Measurements from ENCODE around the gene TPK1.

Gene TPK1

DNA sequence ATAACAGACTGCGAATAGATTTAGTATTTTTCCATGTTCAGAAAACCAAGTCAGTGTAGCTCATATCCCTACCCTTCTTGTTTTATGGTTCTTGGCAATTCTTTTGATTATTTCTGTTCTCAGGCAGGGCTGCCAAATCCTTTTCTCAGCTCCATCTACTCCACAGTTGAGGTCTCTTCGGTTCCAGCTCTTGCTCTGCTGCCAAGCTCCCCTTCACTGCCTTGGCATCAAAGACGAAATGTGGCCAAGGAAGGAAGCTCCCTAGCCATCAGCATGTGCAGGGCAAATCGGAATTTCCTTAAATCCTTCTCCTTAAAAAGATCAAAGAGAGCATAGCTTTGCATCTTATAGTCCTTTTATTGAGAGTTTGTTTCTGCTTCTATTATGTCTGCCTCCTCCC, 315.9 kb downstream of the TPK1 start:
- H3K27ac ChIP-seq (ENCODE audit: low read depth, low read length): no peak overlapping the region
- H3K4me1 ChIP-seq (ENCODE audit: control insufficient read depth, insufficient read depth, low read length, unreplicated experiment): no peaks in the 10 kb centered on the region
- H2AFZ ChIP-seq (ENCODE audit: low read length, unreplicated experiment): no peak overlapping the region
- H3K79me2 ChIP-seq (ENCODE audit: control insufficient read depth, insufficient read depth, low read length, unreplicated experiment): no peaks in the 10 kb centered on the region
- H3K4me3 ChIP-seq (ENCODE audit: low read depth, low read length): no peak overlapping the region
- no peaks in the 10 kb centered on the region for H3K27me3 ChIP-seq (ENCODE audit: insufficient read depth, low read length)
- H3K36me3 ChIP-seq (ENCODE audit: insufficient read depth, low read length): no peaks in the 10 kb centered on the region

DNA sequence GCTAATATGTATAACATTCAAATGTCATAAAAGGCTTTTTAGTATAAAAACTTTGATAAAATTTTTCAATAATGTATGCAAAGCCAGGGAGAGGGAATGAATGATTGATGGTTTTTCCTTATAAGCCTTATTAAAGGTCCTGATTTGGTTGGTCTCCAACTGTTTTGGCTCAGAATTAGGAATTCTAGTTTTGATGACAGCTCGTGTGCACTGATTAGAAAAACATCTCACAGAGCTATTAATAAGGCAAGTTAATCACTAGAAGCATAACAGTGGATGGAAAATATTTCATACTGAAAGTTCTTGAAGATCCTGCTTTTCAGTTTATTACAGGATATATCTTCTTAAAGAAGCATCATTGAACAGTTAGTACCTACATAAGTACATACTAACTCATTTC, 317.5 kb downstream of the TPK1 start:
- no peak overlapping the region for H3K27ac ChIP-seq (ENCODE audit: low read depth, low read length)
- no peaks in the 10 kb centered on the region for H3K27me3 ChIP-seq (ENCODE audit: insufficient read depth, low read length)
- H3K36me3 ChIP-seq (ENCODE audit: insufficient read depth, low read length): no peaks in the 10 kb centered on the region
- no peak overlapping the region for H3K4me3 ChIP-seq (ENCODE audit: low read depth, low read length)
- no peak overlapping the region for H2AFZ ChIP-seq (ENCODE audit: low read length, unreplicated experiment)
- H3K4me1 ChIP-seq (ENCODE audit: control insufficient read depth, insufficient read depth, low read length, unreplicated experiment): no peaks in the 10 kb centered on the region
- no peaks in the 10 kb centered on the region for H3K79me2 ChIP-seq (ENCODE audit: control insufficient read depth, insufficient read depth, low read length, unreplicated experiment)

DNA sequence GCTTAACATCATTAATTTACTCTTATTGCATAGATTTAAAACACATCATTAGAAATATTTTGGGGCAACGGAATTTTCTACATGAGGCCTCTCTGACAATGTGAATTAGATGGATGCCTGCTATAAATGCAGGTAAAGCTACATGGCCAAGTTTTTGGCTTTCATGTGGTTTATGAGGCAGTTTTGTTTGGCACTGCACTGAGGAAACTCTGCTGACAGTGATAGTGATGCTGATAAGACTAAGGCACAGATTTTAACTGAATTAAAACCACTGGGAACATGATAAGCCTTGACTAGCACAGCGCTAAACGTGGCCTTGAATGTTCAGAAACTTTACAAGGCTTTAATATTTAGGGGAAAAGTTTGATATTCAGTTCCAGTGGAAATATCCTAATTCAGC, 318.1 kb downstream of the TPK1 start:
- H3K4me3 ChIP-seq (ENCODE audit: low read depth, low read length): no peak overlapping the region
- no peak overlapping the region for H3K27ac ChIP-seq (ENCODE audit: low read depth, low read length)
- H2AFZ ChIP-seq (ENCODE audit: low read length, unreplicated experiment): no peak overlapping the region
- H3K36me3 ChIP-seq (ENCODE audit: insufficient read depth, low read length): no peaks in the 10 kb centered on the region
- H3K79me2 ChIP-seq (ENCODE audit: control insufficient read depth, insufficient read depth, low read length, unreplicated experiment): no peaks in the 10 kb centered on the region
- no peaks in the 10 kb centered on the region for H3K27me3 ChIP-seq (ENCODE audit: insufficient read depth, low read length)
- no peaks in the 10 kb centered on the region for H3K4me1 ChIP-seq (ENCODE audit: control insufficient read depth, insufficient read depth, low read length, unreplicated experiment)

DNA sequence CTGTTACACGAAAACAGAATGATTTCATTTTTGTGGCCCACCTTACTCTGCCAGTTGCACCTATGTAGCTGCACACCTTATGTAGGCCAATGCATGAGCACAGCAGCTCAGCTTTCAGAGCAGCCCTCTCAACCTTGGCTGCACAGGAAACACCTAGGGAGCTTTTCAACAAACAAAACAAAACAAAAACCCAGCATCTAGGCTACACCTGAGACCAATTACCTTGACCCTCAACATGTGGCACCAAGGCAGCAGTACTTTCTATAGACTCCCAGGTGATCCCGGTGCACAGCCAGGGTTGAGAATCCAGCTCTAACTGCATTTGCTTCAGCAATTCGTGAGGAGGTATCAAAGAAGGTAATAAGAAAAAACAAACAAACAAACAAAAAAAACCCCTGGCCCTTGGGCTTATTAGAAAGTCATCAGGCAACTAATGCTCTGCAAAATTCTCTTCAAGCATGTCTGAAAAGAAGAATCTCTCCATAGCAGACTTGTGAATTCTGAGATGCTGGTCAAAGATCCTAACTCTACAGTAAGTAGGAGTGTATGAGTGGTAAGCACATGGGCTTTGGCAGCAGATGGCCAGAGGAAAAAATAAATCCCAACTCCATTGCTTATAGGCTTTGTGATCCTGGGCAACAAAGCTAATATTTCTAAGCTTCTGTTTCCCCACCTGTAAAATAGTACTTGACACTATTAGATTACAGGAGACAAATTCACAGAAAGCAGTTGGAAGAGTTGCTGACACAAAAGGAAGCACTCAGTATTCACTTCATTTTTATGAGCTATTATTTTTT, 318.9 kb downstream of the TPK1 start:
- H3K36me3 ChIP-seq (ENCODE audit: insufficient read depth, low read length): no peaks in the 10 kb centered on the region
- H3K27ac ChIP-seq (ENCODE audit: low read depth, low read length): no peak overlapping the region
- no peaks in the 10 kb centered on the region for H3K4me1 ChIP-seq (ENCODE audit: control insufficient read depth, insufficient read depth, low read length, unreplicated experiment)

DNA sequence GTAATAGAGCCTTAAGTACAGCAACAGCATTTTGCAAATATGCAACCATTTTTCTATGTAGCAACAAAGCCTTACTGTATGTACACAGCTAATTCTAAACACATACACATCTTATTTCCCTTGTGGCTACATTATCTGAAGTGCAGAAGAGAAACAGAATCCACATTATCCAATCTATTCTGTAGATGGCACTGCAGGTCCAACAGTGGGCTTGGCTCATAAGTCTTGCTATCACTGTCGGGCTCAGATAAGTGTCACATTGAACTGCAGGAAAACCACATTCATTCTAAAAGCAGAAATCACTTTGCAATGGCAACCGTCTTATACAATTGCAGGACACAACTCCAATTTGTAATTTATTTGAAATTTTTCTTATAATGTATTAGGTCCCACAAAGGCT, 322.5 kb downstream of the TPK1 start:
- no peaks in the 10 kb centered on the region for H3K36me3 ChIP-seq (ENCODE audit: insufficient read depth, low read length)
- no peaks in the 10 kb centered on the region for H3K79me2 ChIP-seq (ENCODE audit: control insufficient read depth, insufficient read depth, low read length, unreplicated experiment)
- no peak overlapping the region for H2AFZ ChIP-seq (ENCODE audit: low read length, unreplicated experiment)
- H3K4me1 ChIP-seq (ENCODE audit: control insufficient read depth, insufficient read depth, low read length, unreplicated experiment): no peaks in the 10 kb centered on the region
- no peak overlapping the region for H3K4me3 ChIP-seq (ENCODE audit: low read depth, low read length)
- no peak overlapping the region for H3K27ac ChIP-seq (ENCODE audit: low read depth, low read length)
- H3K27me3 ChIP-seq (ENCODE audit: insufficient read depth, low read length): no peaks in the 10 kb centered on the region

More for the DNA sequence above, 318.9 kb downstream of the TPK1 start:
- Histone ChIP-seq H3K27me3 (ENCODE audit: insufficient read depth, low read length) (no peaks in the 10 kb centered on the region), H2AFZ (ENCODE audit: low read length, unreplicated experiment) (no peak overlapping the region), H3K79me2 (ENCODE audit: control insufficient read depth, insufficient read depth, low read length, unreplicated experiment) (no peaks in the 10 kb centered on the region), H3K4me3 (ENCODE audit: low read depth, low read length) (no peak overlapping the region)

DNA sequence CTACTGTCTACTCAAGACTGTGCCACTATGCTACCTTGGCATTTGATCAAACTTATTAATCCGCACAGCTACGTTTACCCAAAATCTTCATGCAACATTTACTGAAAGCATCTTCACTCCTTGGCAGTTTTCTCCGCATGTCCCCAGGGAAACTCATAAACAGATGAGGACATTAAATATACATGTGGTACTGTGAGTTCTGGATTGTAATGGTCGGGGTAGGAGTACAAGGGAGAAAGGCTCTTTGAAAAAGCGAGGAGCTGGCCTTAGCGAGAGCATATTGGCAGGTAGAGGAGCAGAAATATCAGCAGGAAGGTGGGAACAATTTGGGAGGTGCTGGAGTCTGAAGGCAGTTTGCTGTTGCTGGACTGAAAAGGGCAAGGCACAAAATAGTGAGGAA, 325.2 kb downstream of the TPK1 start:
- no peak overlapping the region for H3K4me3 ChIP-seq (ENCODE audit: low read depth, low read length)
- no peaks in the 10 kb centered on the region for H3K79me2 ChIP-seq (ENCODE audit: control insufficient read depth, insufficient read depth, low read length, unreplicated experiment)
- H2AFZ ChIP-seq (ENCODE audit: low read length, unreplicated experiment): no peak overlapping the region
- no peaks in the 10 kb centered on the region for H3K27me3 ChIP-seq (ENCODE audit: insufficient read depth, low read length)
- H3K27ac ChIP-seq (ENCODE audit: low read depth, low read length): no peak overlapping the region
- H3K36me3 ChIP-seq (ENCODE audit: insufficient read depth, low read length): no peaks in the 10 kb centered on the region
- H3K4me1 ChIP-seq (ENCODE audit: control insufficient read depth, insufficient read depth, low read length, unreplicated experiment): no peaks in the 10 kb centered on the region

DNA sequence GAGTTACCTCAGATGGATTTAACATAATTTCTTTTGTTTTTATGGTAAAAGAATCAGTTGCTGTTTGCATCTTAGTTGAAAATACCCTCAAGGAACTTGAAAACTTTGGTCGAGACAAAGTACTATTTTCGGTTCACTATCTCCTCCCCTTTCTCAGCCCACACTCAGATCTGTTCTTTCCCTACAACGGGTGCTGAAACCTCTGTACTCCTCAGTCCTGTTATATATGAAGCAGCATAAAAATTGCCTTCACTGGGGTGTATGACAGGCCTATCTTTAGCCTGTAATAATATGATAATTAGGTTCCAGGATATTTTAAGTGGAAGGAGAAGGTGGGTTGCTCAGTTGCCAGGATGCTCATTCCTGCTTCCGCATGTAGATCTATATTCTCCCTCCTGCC, 327.2 kb downstream of the TPK1 start:
- Histone ChIP-seq H3K27ac (ENCODE audit: low read depth, low read length) (no peak overlapping the region), H3K36me3 (ENCODE audit: insufficient read depth, low read length) (no peaks in the 10 kb centered on the region), H3K79me2 (ENCODE audit: control insufficient read depth, insufficient read depth, low read length, unreplicated experiment) (no peaks in the 10 kb centered on the region), H3K4me3 (ENCODE audit: low read depth, low read length) (no peak overlapping the region), H3K4me1 (ENCODE audit: control insufficient read depth, insufficient read depth, low read length, unreplicated experiment) (no peaks in the 10 kb centered on the region), H2AFZ (ENCODE audit: low read length, unreplicated experiment) (no peak overlapping the region), H3K27me3 (ENCODE audit: insufficient read depth, low read length) (no peaks in the 10 kb centered on the region)

DNA sequence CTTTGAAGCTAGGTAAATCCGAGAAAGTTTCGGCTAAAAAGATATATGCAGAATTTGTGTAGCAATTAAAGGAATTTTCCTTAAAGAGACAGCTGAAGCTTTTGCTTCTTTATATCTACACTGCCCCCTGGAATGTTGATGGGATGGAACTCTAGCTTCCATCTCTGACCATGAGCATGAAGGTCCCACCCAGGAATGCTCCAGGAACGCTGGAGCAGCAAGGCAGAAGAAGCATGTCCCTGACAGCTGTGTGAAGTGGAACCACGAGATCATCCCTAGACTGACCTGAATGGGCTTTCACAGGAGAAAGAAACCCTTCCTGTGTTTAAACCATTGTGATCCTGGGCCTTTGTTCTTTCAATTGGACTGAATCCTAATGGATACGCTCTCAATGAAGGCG, 332.6 kb downstream of the TPK1 start:
- H3K27ac ChIP-seq (ENCODE audit: low read depth, low read length): no peak overlapping the region
- H2AFZ ChIP-seq (ENCODE audit: low read length, unreplicated experiment): no peak overlapping the region
- no peaks in the 10 kb centered on the region for H3K79me2 ChIP-seq (ENCODE audit: control insufficient read depth, insufficient read depth, low read length, unreplicated experiment)
- H3K4me3 ChIP-seq (ENCODE audit: low read depth, low read length): no peak overlapping the region
- no peaks in the 10 kb centered on the region for H3K27me3 ChIP-seq (ENCODE audit: insufficient read depth, low read length)
- H3K36me3 ChIP-seq (ENCODE audit: insufficient read depth, low read length): no peaks in the 10 kb centered on the region
- H3K4me1 ChIP-seq (ENCODE audit: control insufficient read depth, insufficient read depth, low read length, unreplicated experiment): no peaks in the 10 kb centered on the region

DNA sequence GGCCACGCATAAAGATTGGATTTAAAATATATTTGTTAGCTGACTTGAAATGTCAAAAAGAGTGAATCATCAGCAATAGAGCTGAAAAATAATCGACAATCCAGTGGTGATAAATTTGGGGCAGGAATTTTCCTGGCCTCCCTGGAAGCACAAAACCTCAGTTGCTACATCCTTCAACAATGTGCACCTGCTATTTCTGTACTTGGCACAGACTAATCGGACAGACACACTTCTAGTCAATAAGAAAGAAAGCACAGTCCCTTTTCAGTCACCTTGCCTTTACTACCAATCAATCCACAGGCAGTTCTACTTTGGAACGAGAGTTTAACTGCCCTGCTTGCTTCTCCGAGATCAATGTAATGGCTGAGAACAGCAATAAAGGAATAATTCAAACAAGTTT, 335.6 kb downstream of the TPK1 start:
- Histone ChIP-seq H3K27ac (ENCODE audit: low read depth, low read length) (no peak overlapping the region), H3K27me3 (ENCODE audit: insufficient read depth, low read length) (no peaks in the 10 kb centered on the region), H3K79me2 (ENCODE audit: control insufficient read depth, insufficient read depth, low read length, unreplicated experiment) (no peaks in the 10 kb centered on the region), H3K4me1 (ENCODE audit: control insufficient read depth, insufficient read depth, low read length, unreplicated experiment) (no peaks in the 10 kb centered on the region), H3K36me3 (ENCODE audit: insufficient read depth, low read length) (no peaks in the 10 kb centered on the region), H3K4me3 (ENCODE audit: low read depth, low read length) (no peak overlapping the region), H2AFZ (ENCODE audit: low read length, unreplicated experiment) (no peak overlapping the region)

DNA sequence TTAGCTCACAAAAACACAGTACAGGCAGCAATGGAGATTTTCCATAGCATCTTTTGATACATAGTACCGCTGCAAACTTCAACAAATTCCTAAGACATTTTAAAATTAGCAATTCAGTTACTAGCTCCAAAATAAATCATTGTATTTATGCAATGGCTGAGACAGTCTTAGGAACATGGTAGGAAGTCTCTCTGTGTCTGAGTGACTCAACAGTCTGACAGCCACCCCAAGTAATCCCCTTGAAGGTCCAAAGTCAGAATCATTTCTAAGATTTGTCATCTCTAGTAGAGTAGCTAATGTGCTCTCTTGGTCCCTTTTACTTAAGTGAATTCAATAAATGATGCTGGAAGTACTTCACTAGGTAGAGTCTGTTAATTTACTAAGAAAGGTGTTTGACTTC, 338.6 kb downstream of the TPK1 start:
- H3K4me3 ChIP-seq (ENCODE audit: low read depth, low read length): no peak overlapping the region
- no peak overlapping the region for H2AFZ ChIP-seq (ENCODE audit: low read length, unreplicated experiment)
- H3K27me3 ChIP-seq (ENCODE audit: insufficient read depth, low read length): no peaks in the 10 kb centered on the region
- no peaks in the 10 kb centered on the region for H3K36me3 ChIP-seq (ENCODE audit: insufficient read depth, low read length)
- no peaks in the 10 kb centered on the region for H3K79me2 ChIP-seq (ENCODE audit: control insufficient read depth, insufficient read depth, low read length, unreplicated experiment)
- no peak overlapping the region for H3K27ac ChIP-seq (ENCODE audit: low read depth, low read length)
- no peaks in the 10 kb centered on the region for H3K4me1 ChIP-seq (ENCODE audit: control insufficient read depth, insufficient read depth, low read length, unreplicated experiment)

DNA sequence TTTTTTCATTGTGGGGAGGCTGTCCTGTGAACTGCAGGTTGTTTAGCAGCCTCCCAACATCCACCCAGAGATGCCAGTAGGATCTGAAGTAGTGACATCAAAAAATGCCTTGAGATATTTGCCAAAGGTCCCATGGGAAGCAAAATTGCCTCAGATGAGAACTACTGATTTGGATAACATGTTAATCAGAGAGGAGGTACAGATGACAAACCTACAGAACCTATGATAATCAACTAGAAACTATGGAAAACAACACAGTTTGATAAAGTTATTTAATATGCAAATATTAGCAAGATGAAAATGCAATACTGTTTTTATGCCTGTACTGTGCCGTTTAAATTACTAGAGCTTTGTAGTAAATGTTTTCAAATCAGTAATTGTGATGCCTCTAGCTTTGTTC, 341.5 kb downstream of the TPK1 start:
- H3K4me3 ChIP-seq (ENCODE audit: low read depth, low read length): no peak overlapping the region
- no peaks in the 10 kb centered on the region for H3K79me2 ChIP-seq (ENCODE audit: control insufficient read depth, insufficient read depth, low read length, unreplicated experiment)
- no peak overlapping the region for H2AFZ ChIP-seq (ENCODE audit: low read length, unreplicated experiment)
- H3K27me3 ChIP-seq (ENCODE audit: insufficient read depth, low read length): no peaks in the 10 kb centered on the region
- no peaks in the 10 kb centered on the region for H3K4me1 ChIP-seq (ENCODE audit: control insufficient read depth, insufficient read depth, low read length, unreplicated experiment)
- no peaks in the 10 kb centered on the region for H3K36me3 ChIP-seq (ENCODE audit: insufficient read depth, low read length)
- no peak overlapping the region for H3K27ac ChIP-seq (ENCODE audit: low read depth, low read length)
